SKM-1 (cell line): ENCODE results near the gene FAM20C.
"Not testable (repeated sequence)": the region's sequence is repeated elsewhere in the genome, so short reads cannot be mapped to it uniquely, and the experiment has no call there.

ENCODE experiments used
- DNase-seq: peaks from one replicate; lab custom pipeline; 2025; ENCODE audit not compliant: unreplicated experiment; lab: John Stamatoyannopoulos, UW

Gene FAM20C

DNA sequence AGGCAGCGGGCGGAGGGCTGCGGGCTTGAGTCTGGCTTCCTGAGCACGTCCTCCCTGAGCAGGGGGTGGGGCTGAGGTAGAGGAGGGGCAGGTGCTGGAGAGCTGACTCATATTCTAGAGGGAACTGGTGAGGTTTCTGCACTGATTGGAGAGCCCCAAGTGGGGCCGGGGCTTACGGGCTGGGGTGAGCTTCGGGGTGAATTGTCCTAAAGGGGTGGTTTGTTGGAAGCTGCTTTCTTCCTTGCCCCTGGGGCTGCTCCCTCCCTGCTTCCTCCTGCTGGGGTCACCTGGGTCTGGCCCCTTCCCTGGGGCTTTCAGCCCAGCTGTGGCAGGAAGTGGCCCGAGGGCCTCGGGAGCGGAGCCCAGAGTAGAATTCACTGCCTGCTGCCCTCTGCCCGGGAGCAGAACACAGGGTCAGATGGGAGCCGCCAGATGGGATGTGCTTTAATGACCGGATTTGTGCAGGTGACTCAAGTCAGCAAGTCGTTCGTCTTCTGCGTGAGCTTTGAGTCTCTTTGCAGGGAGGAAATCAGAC is 48.6 kb downstream of the FAM20C start:
- DNase-seq: no peak

DNA sequence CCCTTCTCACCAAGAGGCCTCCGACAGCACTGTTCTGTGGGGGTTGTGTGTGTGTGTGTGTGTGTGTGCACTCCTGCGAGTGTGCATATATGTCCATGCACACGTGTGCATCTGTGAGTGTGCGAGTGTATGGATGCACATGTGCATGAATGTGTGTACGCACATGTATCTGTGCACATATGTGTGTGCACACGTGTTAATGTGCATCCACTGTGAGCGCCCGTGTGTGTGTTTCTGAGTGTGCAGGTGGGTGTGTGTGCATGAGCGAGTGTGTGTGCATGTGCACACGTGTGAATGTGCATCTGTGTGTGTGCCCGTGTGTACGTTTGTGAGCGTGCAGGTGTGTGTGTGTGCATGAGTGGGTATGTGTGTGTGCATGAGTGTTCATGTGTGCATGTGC is 49.1 kb downstream of the FAM20C start:
- DNase-seq: no peak

DNA sequence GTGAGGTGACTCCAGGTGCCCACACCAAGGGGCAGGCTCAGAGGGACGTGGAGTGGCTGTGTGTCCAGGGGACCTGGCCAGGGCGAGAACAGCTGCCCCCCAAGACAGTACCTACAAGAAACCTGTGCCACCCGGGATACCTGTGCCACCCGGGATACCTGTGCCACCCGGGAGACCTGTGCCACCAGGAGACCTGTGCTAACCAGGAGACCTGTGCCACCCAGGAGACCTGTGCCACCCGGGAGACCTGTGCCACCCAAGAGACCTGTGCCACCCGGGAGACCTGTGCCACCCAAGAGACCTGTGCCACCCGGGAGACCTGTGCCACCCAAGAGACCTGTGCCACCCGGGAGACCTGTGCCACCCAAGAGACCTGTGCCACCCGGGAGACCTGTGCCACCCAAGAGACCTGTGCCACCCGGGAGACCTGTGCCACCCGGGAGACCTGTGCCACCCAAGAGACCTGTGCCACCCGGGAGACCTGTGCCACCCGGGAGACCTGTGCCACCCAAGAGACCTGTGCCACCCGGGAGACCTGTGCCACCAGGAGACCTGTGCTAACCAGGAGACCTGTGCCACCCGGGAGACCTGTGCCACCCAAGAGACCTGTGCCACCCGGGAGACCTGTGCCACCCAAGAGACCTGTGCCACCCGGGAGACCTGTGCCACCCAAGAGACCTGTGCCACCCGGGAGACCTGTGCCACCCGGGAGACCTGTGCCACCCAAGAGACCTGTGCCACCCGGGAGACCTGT is 50.6 kb downstream of the FAM20C start:
- DNase-seq: not testable (repeated sequence)

DNA sequence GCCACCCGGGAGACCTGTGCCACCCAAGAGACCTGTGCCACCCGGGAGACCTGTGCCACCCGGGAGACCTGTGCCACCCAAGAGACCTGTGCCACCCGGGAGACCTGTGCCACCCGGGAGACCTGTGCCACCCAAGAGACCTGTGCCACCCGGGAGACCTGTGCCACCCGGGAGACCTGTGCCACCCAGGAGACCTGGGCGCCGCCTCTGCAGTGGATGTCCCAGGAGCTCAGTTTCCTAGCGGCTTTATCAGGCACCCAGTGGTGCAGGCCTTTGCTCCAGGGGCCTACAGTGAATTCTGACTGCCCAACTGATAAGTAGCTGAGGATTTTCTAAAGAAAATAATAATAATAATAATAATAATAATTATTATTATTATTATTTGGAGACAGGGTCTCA is 51.2 kb downstream of the FAM20C start:
- DNase-seq: not testable (repeated sequence)

DNA sequence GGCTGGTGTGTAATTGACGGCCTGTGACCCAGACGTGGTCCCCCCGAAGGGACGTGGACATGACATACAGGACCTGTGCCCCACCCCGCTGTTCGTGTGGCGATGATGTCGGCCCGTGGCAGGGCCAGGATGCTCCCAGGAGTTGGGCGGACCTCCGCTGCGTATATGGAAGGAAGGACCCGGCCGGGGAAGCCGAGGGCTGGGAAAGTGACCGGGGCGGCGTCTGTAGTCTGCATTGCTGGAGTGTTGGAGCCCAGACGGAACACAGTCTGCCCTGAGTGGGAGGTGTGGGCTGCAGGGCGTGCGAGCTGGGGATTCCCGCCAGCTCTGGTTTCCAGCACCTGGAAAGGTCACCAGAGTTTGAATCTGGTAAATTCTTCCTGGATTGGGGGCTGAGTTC is 52.6 kb downstream of the FAM20C start:
- DNase-seq: no peak

DNA sequence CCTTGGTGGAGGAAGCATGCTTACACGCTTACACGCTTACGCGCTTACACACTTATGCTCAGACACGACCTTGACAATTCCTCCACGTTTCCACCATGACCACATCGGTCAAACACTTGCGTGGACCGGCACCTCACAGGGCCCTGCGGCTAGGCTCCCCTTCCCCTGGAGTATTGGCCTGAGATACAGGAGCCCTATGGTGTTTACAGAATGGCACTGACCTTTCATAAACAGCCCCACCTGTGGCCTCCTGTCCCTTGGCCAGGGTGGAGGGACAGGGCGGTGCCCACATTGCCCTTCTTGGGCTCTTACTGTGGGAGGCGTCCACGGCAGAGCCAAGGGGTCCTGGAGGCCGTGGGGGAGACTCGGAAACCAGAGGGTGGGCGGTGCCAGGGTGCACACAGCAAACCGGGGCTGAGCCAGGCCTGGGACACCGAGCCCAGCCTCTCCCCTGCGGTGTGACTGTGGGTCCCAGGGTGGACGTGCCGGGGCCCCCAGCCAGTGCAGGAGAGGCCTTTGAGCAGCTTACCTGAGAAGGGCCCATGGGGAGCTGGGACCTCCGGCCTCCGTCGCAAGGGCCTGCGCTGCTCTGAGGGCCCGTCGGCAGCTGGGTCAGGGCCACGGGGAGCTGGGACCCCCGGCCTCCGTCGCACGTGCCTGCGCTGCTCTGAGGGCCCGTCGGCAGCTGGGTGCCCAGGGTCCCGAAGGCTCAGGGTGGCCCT is 53.4 kb downstream of the FAM20C start:
- no peak for DNase-seq

DNA sequence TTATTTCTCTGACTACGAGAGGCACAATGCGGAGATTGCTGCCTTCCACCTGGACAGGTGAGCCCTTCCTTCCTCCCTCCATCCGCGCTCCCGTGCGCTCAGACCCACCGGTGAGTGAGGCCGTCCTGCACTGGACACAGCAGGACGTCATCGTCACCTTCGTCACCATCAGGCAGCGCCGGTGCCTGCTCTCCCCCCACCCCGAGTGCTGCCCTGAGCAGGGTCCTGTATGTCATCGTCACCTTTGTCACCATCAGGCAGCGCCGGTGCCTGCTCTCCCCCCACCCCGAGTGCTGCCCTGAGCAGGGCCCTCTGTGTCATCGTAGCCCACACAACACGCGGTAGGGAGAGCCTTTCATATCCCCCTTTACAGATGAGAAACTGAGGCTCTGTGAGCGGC is 54.1 kb downstream of the FAM20C start:
- DNase-seq: no peak

DNA sequence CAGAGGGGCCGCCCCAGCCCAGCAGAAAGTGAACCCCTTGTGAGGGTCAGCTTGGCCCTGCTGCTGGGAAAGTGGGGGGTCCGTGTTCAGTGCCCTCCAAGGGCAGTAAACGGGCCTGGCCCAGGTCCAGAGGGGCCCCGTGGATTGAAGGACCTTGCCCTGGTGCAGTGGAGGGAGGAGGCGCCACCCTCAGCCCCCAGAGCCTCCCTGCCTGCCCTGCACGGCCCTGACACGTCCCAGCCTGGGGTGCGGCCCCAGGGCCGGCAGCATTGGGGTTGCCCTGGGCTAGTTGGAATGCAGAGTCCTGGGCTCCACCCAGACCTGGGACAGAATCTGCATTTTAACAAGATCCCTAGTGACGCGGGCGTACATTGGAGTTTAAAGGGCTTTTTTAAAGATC is 54.8 kb downstream of the FAM20C start:
- no peak for DNase-seq

DNA sequence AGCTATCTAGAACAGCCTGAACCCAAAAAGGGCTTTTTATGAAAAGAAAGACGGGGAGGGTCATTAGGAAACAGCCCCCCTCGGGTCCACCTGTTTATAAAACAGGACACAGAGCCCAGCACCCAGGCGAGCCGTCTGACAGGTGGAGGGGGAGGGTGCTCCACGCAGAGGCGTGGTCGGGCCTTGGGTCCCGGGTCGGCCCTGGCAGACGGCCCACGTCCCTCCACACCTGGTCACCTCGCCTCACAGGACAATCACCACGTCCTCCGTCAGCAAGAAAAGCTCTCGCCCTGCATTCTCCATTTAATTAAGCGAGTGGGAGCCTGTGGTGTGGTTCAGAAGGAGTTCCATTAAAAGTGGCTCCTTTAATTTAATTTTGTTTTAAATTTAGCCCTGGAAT is 55.3 kb downstream of the FAM20C start:
- DNase-seq: no peak

DNA sequence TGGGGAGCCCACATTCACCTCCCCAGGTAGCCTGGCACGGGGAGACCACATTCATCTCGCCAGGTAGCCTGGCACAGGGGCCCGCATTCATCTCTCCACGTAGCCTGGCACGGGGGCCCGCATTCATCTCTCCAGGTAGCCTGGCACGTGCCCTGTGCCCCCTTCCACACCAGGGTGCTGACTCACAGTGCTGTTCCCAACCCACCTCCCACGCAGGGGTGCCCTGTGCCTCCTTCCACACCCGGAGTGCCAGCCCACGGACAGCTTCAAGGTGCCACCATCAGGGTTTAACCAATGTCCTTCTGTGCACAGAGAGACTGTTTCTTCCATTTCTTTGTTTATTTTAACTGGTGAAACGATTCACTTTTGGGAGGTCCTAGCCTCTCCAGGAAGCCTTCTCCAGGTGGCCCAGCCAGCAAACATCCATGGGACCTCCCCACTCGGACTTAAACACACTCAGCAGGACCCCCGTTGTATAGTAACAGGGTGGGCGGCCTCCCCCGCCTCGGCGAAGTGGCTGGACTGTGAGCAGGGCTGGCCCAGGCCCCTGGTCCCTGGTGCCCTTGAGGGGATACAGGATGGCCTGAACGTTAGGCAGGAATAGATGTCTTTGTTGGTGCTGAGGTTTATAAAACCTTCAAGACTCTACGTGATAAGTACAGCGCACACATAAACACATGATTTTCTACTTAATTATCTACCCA is 56.5 kb downstream of the FAM20C start:
- no peak for DNase-seq

DNA sequence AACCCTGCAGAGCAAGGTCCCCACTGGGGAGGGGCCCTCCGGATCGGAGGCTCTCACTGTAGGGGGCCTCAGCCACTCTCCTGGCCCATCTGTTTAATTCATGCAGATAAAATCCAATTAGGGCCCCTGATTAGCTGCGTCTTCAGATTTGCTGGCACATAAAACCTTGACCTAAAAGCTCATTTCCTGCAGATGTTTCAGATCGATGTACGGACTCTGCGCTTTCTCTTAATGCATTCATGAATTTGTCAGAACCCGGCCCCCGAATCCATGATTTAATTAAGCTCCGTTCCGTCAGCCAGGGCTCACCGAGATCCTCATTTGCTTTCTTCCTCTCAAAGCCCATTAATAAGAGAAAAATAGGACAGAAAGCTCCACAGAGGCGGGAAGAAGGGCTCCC is 57.6 kb downstream of the FAM20C start:
- DNase-seq: no peak

DNA sequence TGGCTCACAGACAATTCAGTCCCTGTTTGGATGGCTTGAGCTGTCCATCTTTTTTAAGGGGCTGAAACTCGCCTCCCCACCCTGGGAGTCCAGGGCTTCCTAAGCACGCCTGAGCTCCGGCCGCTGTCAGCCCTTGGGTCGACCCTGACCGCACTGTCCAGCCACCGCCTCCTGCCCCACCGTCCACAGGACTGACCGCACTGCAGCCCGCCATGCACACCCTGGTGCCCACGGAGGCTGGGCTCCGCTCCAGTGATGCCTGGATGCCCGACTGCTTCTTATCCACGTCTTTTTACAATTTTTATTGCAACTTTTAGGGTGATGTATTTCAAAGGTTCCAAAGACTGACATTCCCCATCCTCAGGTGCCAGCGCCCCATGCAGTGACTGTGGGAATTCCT is 58.2 kb downstream of the FAM20C start:
- no peak for DNase-seq

DNA sequence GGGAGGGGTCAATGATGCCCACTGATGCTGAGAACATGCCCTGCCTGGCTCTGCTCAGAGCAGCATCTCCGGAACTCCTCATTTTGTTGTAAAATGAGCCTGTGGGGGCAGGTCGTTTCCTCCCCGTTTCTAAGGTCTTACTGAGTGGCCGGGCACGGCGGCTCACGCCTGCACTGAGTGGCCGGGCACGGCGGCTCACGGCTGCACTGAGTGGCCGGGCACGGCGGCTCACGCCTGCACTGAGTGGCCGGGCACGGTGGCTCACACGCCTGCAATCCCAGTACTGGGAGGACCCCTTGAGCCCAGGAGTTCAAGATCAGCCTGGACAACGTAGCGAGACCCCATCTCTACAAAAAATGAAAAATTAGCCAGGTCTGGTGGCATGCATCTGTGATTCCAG is 58.6 kb downstream of the FAM20C start:
- DNase-seq: no peak

DNA sequence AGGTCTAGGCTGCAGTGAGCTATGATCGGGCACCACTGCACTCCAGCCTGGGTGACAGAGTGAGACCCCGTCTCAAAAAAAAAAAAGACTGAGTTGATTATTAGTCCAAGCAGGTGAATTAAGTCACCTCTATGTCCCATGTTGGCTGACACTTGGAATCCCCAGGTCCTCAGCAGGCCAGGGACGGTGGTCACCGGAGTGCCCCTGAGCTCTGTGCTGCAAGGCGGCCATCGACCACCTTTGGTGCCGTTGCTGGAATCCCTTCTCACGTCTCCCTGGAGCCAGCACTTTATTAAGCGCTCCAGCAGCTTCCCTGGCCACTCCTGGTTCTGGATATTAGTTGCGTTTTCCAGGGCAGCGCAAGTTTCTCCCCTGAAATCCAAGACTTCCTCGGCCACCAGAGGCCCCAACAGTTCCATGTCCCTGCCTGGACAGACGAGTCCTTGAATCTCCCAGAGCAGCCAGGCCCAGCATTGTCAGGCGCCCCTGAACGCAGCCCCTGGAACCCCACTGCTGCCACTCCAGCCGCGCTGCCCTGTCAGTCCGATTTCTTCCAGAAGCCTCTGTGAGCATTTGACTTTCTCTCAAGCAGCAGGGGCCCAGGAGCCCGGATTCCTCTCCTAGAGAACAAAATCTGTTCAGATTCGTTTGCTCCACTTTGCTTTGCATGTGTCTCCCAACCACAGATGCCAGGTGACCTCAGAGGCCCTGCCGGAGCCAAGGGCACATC is 59.2 kb downstream of the FAM20C start:
- no peak for DNase-seq

DNA sequence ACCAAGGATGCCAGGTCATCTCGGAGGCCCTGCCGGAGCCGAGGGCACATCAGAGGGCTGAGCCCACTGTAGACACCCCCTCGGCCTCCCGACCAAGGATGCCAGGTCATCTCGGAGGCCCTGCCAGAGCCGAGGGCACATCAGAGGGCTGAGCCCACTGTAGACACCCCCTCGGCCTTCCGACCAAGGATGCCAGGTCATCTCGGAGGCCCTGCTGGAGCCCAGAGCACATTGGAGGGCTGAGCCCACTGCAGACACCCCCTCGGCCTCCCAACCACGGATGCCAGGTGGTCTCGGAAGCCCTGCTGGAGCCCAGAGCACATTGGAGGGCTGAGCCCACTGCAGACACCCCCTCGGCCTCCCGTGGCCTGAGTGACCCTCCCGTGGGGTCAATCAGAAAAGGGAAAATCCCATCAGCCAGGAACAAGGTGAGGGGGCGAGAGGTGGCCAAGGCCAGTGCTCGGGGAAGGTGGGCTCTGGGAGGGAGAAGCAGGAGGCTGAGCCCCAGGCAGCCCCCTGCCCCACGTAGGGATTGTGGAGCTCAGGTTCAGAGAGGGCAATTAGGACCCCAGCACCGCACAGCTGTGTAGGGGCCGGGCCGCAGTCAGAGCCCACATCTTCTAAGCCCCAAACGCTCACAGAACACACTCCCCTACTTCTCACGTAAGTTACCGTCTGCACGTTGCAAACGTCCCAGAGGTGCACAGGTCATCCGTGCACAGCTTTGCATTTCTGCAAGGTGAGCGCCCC is 60.0 kb downstream of the FAM20C start:
- no peak for DNase-seq

DNA sequence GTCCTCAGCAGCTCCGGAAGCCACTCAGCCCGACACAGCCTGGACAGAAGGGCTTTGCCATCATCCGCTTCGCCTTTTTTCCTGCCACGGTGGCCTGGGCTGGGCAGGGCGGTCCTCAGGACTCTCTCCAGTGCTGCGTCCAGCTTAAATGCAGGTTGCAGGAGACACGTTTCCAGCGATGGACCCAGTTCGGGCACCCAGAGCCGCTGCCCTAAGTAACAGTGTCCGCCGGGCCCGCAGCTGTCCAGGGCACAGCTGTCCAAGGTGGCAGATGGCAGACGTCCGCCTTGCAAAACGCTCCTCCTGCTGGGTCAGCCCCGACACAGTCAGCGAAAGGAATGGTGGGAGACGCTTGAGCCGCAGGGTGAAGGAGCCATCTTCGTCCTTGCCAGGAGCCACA is 60.6 kb downstream of the FAM20C start:
- no peak for DNase-seq

DNA sequence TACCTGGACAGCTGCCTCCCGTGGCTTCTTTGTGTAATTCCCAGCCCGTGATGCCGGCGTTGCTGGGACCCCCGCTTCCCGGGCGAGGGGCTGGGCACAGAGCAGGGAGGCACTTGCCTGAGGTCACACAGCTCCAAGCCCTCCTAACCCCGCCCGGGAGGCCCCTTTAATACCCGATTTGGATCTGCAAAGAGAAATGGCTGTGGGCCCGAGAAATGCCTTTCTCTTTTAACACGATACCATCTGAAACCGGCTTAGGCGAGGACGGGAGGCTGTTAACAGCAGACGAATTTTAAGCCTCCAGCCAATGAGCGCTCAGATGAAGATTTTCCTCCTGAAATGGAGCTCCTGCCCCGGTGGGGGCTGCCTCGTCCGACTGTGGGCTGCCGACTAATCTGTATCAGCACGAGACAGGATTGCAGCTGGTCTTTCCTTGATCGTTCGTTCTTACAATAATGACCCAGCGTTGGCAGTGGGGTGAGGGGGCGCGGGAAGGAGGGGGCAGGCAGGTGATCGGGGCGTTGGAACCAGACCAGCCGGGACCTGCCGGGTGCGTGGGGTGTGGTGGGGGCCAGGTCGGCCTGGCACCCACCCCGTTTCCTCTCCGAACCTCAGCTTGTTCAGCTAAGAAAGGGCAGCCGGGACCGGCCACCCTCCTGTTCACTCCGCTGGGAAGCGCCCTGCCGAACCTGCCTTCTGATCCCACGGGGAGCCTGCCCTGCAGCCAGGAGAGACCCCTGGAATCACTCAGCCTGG is 61.4 kb downstream of the FAM20C start:
- DNase-seq: no peak

DNA sequence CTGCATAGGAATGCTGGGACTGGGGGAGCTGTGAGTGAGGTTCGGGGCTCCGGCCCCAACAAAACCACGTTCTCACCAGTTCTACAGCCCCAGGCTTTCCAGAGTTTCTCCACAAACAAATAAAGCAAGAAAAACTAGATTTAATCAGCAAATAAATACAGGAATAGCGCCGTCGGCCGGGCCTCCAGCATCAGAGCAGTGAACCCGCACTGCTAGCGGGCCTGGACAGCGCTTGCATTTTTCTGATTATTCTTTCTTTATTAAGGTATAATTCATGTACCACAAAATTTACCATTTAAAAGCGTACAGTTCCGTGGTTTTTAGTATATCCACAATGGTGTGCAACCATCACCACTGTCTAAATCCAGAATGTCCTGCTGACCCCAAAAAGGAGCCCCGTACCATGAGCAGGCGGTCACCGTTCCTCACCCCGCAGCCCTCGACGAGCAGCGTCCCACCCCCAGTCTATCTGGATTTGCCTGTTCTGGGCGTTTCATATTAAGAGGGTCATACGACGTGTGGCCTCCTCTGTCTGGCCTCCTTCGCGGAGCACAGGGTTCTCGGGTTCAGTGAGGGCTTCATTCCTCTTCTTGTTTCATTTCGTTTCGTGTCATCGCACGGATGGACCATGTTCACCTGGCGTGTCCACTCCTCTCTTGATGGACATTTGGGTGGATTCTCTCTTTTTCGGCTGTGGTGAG is 62.1 kb downstream of the FAM20C start:
- no peak for DNase-seq

DNA sequence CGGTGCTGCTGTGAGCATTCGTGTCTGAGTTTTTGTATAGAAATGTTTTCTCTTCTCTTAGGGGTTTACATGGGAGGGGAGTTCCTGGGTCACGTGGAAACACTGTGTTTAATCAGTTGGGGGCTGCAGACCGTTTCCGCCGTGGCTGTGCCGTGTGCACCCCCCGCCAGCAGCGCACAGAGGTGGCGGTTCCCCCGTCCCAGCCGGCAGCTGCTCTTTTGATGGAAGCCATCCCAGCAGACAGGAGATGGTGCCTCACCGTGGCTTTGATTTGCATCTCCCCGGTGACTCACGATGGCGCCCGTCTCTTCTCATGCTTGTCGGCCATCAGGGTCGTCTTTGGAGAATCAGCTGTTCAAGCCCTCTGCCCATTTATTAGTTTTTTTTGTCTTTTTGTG is 62.7 kb downstream of the FAM20C start:
- no peak for DNase-seq
